Esophagus squamous epithelium (tissue), 4 donors: ENCODE measurements around the gene TAPT1.

Source experiments
- POLR2A ChIP-seq, 4 donors: fragments of 450-650 bp; IDR thresholded peaks; one replicate each; pipeline ENCODE4 v1.6.1; 2017; ENCODE audit warnings: antibody characterized with exemption in 4 of 4, mild to moderate bottlenecking in 4 of 4, moderate library complexity in 3 of 4
- TF ChIP-seq, protein P1 (sequence below), 6 experiments: fragments of 450-650 bp in 4 of 6; fragments of 200-600 bp in 2 of 6; sonication (generic) in 2 of 6; IDR thresholded peaks; one replicate each; pipeline ENCODE4 v1.5.1; 2016 to 2019; ENCODE audit warnings: antibody characterized with exemption in 6 of 6, mild to moderate bottlenecking in 4 of 6, moderate library complexity in 4 of 6

DNA sequence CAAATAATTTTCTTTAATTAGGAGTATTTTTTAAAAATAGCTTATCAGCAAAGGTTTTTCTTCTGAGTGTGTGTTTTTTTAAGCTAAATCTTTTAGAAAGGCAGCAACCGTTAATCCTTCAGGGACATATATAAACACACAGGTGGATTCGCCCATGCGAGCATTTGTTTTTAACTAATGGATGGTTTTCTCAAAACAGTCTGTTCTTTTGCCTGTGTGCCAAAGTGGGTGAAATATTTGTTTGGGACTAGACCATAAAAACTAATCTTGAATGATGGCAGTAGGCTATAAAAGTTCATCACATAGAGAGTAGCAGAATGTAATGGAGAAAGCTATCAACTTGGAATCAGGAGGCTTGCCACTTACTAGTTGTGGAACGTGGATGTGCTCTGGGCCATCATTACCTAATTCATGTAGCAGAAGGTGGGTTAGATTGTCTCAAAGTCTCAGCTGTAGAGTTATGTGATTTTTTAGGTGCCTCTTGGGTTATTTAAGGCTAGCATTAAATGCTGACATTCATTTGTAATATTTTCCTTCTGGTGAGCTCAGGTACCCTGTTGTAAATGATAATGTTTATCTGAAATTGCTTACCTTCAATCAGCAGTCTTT lies 7.4 kb upstream of the TAPT1 start:
- TF ChIP-seq, protein P1, sequence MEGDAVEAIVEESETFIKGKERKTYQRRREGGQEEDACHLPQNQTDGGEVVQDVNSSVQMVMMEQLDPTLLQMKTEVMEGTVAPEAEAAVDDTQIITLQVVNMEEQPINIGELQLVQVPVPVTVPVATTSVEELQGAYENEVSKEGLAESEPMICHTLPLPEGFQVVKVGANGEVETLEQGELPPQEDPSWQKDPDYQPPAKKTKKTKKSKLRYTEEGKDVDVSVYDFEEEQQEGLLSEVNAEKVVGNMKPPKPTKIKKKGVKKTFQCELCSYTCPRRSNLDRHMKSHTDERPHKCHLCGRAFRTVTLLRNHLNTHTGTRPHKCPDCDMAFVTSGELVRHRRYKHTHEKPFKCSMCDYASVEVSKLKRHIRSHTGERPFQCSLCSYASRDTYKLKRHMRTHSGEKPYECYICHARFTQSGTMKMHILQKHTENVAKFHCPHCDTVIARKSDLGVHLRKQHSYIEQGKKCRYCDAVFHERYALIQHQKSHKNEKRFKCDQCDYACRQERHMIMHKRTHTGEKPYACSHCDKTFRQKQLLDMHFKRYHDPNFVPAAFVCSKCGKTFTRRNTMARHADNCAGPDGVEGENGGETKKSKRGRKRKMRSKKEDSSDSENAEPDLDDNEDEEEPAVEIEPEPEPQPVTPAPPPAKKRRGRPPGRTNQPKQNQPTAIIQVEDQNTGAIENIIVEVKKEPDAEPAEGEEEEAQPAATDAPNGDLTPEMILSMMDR (IDR thresholded peaks at IDR 0.05) = no peak
- no peak for TF ChIP-seq POLR2A (IDR thresholded peaks at IDR 0.05)
